ENCODE results near the gene SRGAP1. TPM values are rescaled to one million over a fixed set of nuclear protein-coding genes. Genes with fewer than 3 reads are reported as not detected.

SRGAP1 gene
- total and polyA plus RNA-seq, 2 of the 8 experiments (the other 6 are each of a cell fraction or from before 2014, with no cell fraction given), result 3.2 to 7.3 TPM

GRCh38 chr12:64125913-64126312, 281.4 kb downstream of the SRGAP1 start:
- Histone ChIP-seq H3K79me1 (ENCODE audit: low read depth, low read length) (no peaks in the 10 kb centered on the region), H4K8ac (ENCODE audit: extremely low read depth, insufficient read depth, low read length) (no peak overlapping the region), H2BK12ac (ENCODE audit: low read depth, low read length) (no peak overlapping the region), H2AK5ac (ENCODE audit: low read depth, low read length) (no peak overlapping the region), H2BK20ac (ENCODE audit: low read length) (no peak overlapping the region), H3K27ac (ENCODE audit: low read depth, low read length) (no peak overlapping the region), H3K4me3 (ENCODE audit: extremely low read depth in 1 of 4, insufficient read depth in 2 of 4, low read depth in 3 of 4, low read length in 4 of 4) (no peak overlapping the region), H3K23ac (ENCODE audit: insufficient read length) (no peak overlapping the region), H3K27me3 (replicated peaks in 1 of 4; ENCODE audit: control insufficient read depth in 3 of 4, extremely low read depth in 1 of 4, insufficient read depth in 3 of 4, low read length in 3 of 4) (no peaks in the 10 kb centered on the region), H3K18ac (ENCODE audit: extremely low read depth, low read length) (no peak overlapping the region), H2BK5ac (ENCODE audit: low read depth, low read length) (no peak overlapping the region), H3K4ac (replicated peaks; ENCODE audit: insufficient read length, low read depth, low read length) (no peak overlapping the region), H3K14ac (ENCODE audit: insufficient read length) (no peak overlapping the region), H3K9me3 (ENCODE audit: insufficient read depth in 2 of 2, low read depth in 1 of 2, low read length in 1 of 2) (no peaks in the 10 kb centered on the region), H3K23me2 (ENCODE audit: low read depth, low read length) (no peaks in the 10 kb centered on the region), H3K36me3 (ENCODE audit: control insufficient read depth in 2 of 4, insufficient read depth in 4 of 4, low read length in 3 of 4) (peaks cover 0 to 6% (median 2%) of the 10 kb centered on the region in 4 experiments; a peak in 1 of 8 replicates), H4K91ac (replicated peaks; ENCODE audit: insufficient read length, low read length) (no peak overlapping the region), H2BK120ac (replicated peaks; ENCODE audit: low read depth, low read length) (no peak overlapping the region), H2AFZ (ENCODE audit: low read length) (no peak overlapping the region), H4K5ac (ENCODE audit: insufficient read length, low read depth, low read length) (no peak overlapping the region), H3K79me2 (ENCODE audit: control insufficient read depth in 1 of 2, insufficient read depth in 2 of 2, low read length in 2 of 2) (no peaks in the 10 kb centered on the region), H3K56ac (replicated peaks; ENCODE audit: insufficient read length, low read depth, low read length) (no peak overlapping the region), H3K4me1 (replicated peaks in 1 of 4; ENCODE audit: control insufficient read depth in 3 of 4, insufficient read depth in 4 of 4, low read length in 3 of 4) (no peaks in the 10 kb centered on the region), H3K4me2 (ENCODE audit: insufficient read depth in 1 of 2, low read depth in 2 of 2, low read length in 2 of 2) (no peak overlapping the region), H3K9ac (replicated peaks in 1 of 4; ENCODE audit: extremely low read depth in 1 of 4, low read depth in 3 of 4, low read length in 3 of 4) (no peak overlapping the region), H4K20me1 (replicated peaks in 1 of 2; ENCODE audit: control insufficient read depth in 1 of 2, insufficient read depth in 2 of 2, low read length in 2 of 2) (no peaks in the 10 kb centered on the region), H2BK15ac (ENCODE audit: low read length) (no peak overlapping the region)
- DNase-seq (ENCODE audit: low read depth in 1 of 2, low spot score in 2 of 2) (no peak), FAIRE-seq (no peak)
- CTCF ChIA-PET (ENCODE audit: partially characterized antibody), result no interaction called here
- POLR2A ChIA-PET (ENCODE audit: partially characterized antibody), result no interaction called here
- 81% methylated on average over 6 of the region's 6 CpGs; no CpG with 5 or more reads in 1 of the 2 experiments for WGBS, 2 experiments (ENCODE audit: extremely low coverage in 1 of 2, insufficient coverage in 1 of 2, insufficient read length in 1 of 2, insufficient replicate concordance in 2 of 2, low coverage in 1 of 2, low lambda C conversion rate in 2 of 2, missing lambda C conversion rate in 1 of 2)
- TF ChIP-seq CEBPB (IDR thresholded peaks at IDR 0.05; ENCODE audit: low read depth, low read length) (no peak), SRF (IDR thresholded peaks at IDR 0.05; ENCODE audit: low read depth, low read length) (no peak), RBBP5 (IDR thresholded peaks at IDR 0.05; ENCODE audit: borderline replicate concordance, low read depth, low read length) (no peak), KDM1A (IDR thresholded peaks at IDR 0.05; ENCODE audit: borderline replicate concordance, low read length) (no peak), EP300 (IDR thresholded peaks at IDR 0.05; ENCODE audit: borderline replicate concordance in 1 of 2, low read depth in 2 of 2, low read length in 2 of 2) (no peak), TAF7 (optimal IDR thresholded peaks at IDR 0.05; ENCODE audit: borderline replicate concordance, low read depth, low read length) (no peak), CBX5 (IDR thresholded peaks at IDR 0.05; ENCODE audit: low read depth, low read length) (no peak), SP2 (IDR thresholded peaks at IDR 0.05; ENCODE audit: low read length) (no peak), TEAD4 (IDR thresholded peaks at IDR 0.05; ENCODE audit: low read depth, low read length) (no peak), EZH2 (IDR thresholded peaks at IDR 0.05; ENCODE audit: low read depth, low read length, severe bottlenecking) (no peak), SIN3A (conservative IDR thresholded peaks at IDR 0.05 in 1 of 2, IDR thresholded peaks at IDR 0.05 in 1 of 2; ENCODE audit: low read depth in 1 of 2, low read length in 2 of 2) (no peak), ATF3 (IDR thresholded peaks at IDR 0.05; ENCODE audit: insufficient read depth, low read depth, low read length) (no peak), TAF1 (IDR thresholded peaks at IDR 0.05; ENCODE audit: low read depth, low read length) (no peak), POLR2A (IDR thresholded peaks at IDR 0.05; ENCODE audit: control extremely low read depth in 1 of 2, low read depth in 2 of 2, low read length in 2 of 2) (no peak), RXRA (IDR thresholded peaks at IDR 0.05; ENCODE audit: insufficient read depth, low read depth, low read length) (no peak)
